ENCODE results near the gene KIF11. TPM values are rescaled to one million over a fixed set of nuclear protein-coding genes. Genes with fewer than 3 reads are reported as not detected.
"Not testable (repeated sequence)": the region's sequence is repeated elsewhere in the genome, so short reads cannot be mapped to it uniquely, and the experiment has no call there.

KIF11 gene
- total RNA-seq, 1 donor from 2014 or later, result 2.5 TPM

GRCh38 chr10:92569071-92569470 lies 23.9 kb upstream of the KIF11 start:
- ChIA-PET CTCF (interaction anchor here (12.9 kb wide), 1 partner anchor 50 kb away, joined by 143 read pairs; no protein-coding TSS in a partner anchor), POLR2A (no interaction called here)
- Mint-ChIP-seq H3K4me3 (no peak overlapping the region), H3K27me3 (no peaks in the 10 kb centered on the region), H3K36me3 (ENCODE audit: low read depth) (peaks cover 12% of the 10 kb centered on the region), H3K4me1 (peaks cover 45% of the 10 kb centered on the region), H3K27ac (no peak overlapping the region), H3K9me3 (no peaks in the 10 kb centered on the region)
- no peak for DNase-seq
- ATAC-seq (ENCODE audit: low read depth), result no peak
- TF ChIP-seq, protein P1, sequence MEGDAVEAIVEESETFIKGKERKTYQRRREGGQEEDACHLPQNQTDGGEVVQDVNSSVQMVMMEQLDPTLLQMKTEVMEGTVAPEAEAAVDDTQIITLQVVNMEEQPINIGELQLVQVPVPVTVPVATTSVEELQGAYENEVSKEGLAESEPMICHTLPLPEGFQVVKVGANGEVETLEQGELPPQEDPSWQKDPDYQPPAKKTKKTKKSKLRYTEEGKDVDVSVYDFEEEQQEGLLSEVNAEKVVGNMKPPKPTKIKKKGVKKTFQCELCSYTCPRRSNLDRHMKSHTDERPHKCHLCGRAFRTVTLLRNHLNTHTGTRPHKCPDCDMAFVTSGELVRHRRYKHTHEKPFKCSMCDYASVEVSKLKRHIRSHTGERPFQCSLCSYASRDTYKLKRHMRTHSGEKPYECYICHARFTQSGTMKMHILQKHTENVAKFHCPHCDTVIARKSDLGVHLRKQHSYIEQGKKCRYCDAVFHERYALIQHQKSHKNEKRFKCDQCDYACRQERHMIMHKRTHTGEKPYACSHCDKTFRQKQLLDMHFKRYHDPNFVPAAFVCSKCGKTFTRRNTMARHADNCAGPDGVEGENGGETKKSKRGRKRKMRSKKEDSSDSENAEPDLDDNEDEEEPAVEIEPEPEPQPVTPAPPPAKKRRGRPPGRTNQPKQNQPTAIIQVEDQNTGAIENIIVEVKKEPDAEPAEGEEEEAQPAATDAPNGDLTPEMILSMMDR (IDR thresholded peaks at IDR 0.05), result no peak
- intact Hi-C loops (cut with micrococcal nuclease), result no loop called here

DNA sequence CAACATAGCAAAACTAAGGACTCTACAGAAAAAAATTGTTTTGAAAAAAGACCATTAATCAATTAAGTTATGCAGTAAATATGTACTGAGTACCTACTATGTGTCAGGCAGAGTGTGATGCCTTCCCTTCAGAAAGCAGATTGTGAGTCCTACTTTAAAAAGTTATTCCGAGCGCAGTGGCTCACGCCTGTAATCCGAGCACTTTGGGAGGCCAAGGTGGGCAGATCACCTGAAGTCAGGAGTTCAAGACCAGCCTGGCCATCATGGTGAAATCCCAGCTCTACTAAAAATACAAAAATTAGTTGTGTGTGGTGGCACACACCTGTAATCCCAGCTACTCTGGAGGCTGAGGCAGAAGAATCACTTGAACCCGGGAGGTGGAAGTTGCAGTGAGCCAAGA lies 23.3 kb upstream of the KIF11 start:
- H3K9me3 Mint-ChIP-seq, result not testable (repeated sequence)

GRCh38 chr10:92571649-92572048 lies 21.3 kb upstream of the KIF11 start:
- ChIA-PET CTCF (interaction anchor here (1.2 to 12.9 kb wide), 2 partner anchors 20 to 53 kb away, joined by 3 to 143 read pairs; no protein-coding TSS in a partner anchor), POLR2A (interaction anchor here (0.5 to 4.4 kb wide), 2 partner anchors 20 to 24 kb away, joined by 5 to 49 read pairs; partner anchors contain the start of gene KIF11)
- intact Hi-C loops (cut with micrococcal nuclease), result loop anchor here (2.0 to 5.0 kb wide), 4 partner anchors 19 to 774 kb away; partner anchors contain the start of gene TNKS2
- H3K36me3 Mint-ChIP-seq (ENCODE audit: low read depth), result peaks cover 5% of the 10 kb centered on the region
- H3K4me1 Mint-ChIP-seq, result peaks cover 56% of the 10 kb centered on the region
- ATAC-seq (ENCODE audit: low read depth) (no peak), DNase-seq (no peak)
- no peaks in the 10 kb centered on the region for H3K9me3 Mint-ChIP-seq
- TF ChIP-seq, protein P1 (IDR thresholded peaks at IDR 0.05), result no peak
- no peak overlapping the region for H3K4me3 Mint-ChIP-seq
- no peak overlapping the region for H3K27ac Mint-ChIP-seq
- no peaks in the 10 kb centered on the region for H3K27me3 Mint-ChIP-seq

More for the DNA sequence above, 23.3 kb upstream of the KIF11 start:
- POLR2A ChIA-PET; H3K4me3 Mint-ChIP-seq; H3K27ac Mint-ChIP-seq; ATAC-seq (ENCODE audit: low read depth); DNase-seq; H3K27me3 Mint-ChIP-seq: not testable (repeated sequence)
- peaks cover 12% of the 10 kb centered on the region for H3K36me3 Mint-ChIP-seq (ENCODE audit: low read depth)
- peaks cover 48% of the 10 kb centered on the region for H3K4me1 Mint-ChIP-seq
- intact Hi-C loops (cut with micrococcal nuclease), result loop anchor here (5.0 kb wide), 3 partner anchors 32 to 772 kb away; partner anchors contain the start of gene TNKS2
- CTCF ChIA-PET, result interaction anchor here (12.9 kb wide), 1 partner anchor 51 kb away, joined by 143 read pairs; no protein-coding TSS in a partner anchor

DNA sequence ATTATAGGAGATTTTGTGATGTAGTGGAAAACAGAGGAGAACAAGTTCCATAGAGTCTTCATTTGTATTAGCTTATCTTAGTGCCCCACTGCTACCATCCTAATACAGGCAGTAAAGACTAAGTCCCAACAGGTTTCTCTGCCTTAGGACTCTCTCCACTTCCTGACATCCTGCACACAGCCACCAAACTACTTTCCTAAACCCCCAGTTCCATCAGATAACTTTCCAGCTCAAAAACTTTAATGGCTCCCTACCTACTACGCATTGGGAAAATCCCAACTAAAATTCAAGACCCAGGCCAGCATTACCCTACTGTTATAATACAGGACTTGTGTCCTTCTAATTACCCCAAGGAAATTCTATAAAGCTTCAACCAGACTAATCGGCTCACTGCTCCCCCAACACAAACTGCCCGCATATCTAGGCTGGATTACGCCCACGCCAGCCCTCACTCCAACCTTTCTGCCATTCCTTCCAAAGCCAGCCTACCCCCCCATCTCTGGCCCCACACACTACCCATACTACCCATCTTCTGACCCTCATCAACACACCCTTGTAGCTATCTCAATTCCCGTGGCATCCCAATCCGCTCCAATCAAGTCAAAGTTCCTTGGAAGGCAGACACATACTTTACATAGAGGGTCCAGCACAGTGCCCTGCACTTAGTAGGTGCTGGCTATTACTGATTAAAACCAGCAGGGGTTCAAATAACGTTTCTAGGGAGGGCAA lies 20.4 kb upstream of the KIF11 start:
- H3K27me3 Mint-ChIP-seq, result no peaks in the 10 kb centered on the region
- peaks cover 49% of the 10 kb centered on the region for H3K4me1 Mint-ChIP-seq
- peak overlapping the region; percentile 60 for H3K27ac Mint-ChIP-seq
- peak overlapping the region; percentile 88 for H3K4me3 Mint-ChIP-seq
- intact Hi-C loops (cut with micrococcal nuclease), result loop anchor here (2.0 to 5.0 kb wide), 4 partner anchors 20 to 775 kb away; partner anchors contain the start of gene TNKS2
- TF ChIP-seq, protein P1 (IDR thresholded peaks at IDR 0.05), result no peak
- no peaks in the 10 kb centered on the region for H3K9me3 Mint-ChIP-seq
- CTCF ChIA-PET, result interaction anchor here (1.0 to 12.9 kb wide), 2 partner anchors 45 to 54 kb away, joined by 3 to 143 read pairs; no protein-coding TSS in a partner anchor
- H3K36me3 Mint-ChIP-seq (ENCODE audit: low read depth), result peaks cover 5% of the 10 kb centered on the region
- POLR2A ChIA-PET, result interaction anchor here (2.4 to 4.4 kb wide), 2 partner anchors 19 to 118 kb away, joined by 11 to 49 read pairs; partner anchors contain the start of gene KIF11
- no peak for ATAC-seq (ENCODE audit: low read depth)
- DNase-seq, result no peak

GRCh38 chr10:92573091-92573797 lies 19.7 kb upstream of the KIF11 start:
- no peaks in the 10 kb centered on the region for H3K9me3 Mint-ChIP-seq
- ChIA-PET POLR2A (interaction anchor here (0.7 to 4.4 kb wide), 9 partner anchors 9 to 282 kb away, joined by 3 to 49 read pairs (median 4); partner anchors contain the start of genes CPEB3, KIF11 and MARCHF5), CTCF (interaction anchor here (0.7 to 12.9 kb wide), 10 partner anchors 13 to 304 kb away, joined by 3 to 143 read pairs (median 4); no protein-coding TSS in a partner anchor)
- no peaks in the 10 kb centered on the region for H3K27me3 Mint-ChIP-seq
- peaks cover 5% of the 10 kb centered on the region for H3K36me3 Mint-ChIP-seq (ENCODE audit: low read depth)
- H3K4me3 Mint-ChIP-seq, result peak overlapping the region; percentile 88
- DNase-seq, result no peak
- intact Hi-C loops (cut with micrococcal nuclease), result loop anchor here (2.0 to 5.0 kb wide), 4 partner anchors 20 to 776 kb away; partner anchors contain the start of gene TNKS2
- TF ChIP-seq, protein P1 (IDR thresholded peaks at IDR 0.05), result no peak
- H3K4me1 Mint-ChIP-seq, result peaks cover 42% of the 10 kb centered on the region
- peak overlapping the region; percentile 60 for H3K27ac Mint-ChIP-seq
- no peak for ATAC-seq (ENCODE audit: low read depth)
